ENCODE measurements around the gene ZDHHC14.
A peak's percentile ranks its signal among the peaks of the same experiment; 100 is the strongest.

Gene ZDHHC14

DNA sequence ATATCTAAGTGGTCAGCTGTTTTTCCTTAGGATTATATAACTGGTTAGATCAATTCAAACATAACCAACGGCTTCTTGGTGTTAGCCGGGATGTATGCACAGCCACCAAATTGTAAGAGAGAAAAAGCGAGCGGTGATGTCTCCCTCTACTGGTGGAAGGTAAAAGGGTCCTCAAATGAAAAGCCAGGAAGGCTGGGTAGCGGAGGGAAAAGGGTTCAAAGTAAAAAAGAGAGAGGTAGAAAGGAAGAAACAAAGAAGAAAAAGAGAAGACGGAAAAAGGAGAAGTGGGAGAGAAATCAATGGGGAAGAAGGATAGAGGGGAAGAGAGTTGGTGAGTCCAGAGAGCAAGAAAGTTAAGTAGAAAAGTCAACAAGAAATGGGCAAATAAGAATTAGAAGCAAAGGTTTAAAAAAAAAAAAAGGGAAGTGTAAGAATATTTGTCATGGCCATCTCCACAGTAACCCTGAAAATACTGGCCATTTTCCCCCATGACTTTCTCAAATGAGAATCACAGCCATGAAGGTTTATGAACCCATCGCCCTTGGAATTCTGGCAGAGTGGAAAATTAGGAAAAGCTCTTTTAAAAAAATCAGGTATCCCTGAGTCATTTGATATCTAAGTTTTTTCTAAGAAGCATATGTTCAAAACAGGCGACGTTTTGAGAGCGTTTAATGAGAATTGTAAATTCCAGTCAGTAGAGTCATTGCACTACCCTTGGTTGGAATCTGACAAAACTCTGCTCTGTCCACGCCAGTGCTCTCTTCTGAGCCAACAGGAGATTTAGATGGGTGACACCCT, 286.4 kb downstream of the ZDHHC14 start:
- peak; percentile 51 for DNase-seq (ENCODE audit: low read depth)

DNA sequence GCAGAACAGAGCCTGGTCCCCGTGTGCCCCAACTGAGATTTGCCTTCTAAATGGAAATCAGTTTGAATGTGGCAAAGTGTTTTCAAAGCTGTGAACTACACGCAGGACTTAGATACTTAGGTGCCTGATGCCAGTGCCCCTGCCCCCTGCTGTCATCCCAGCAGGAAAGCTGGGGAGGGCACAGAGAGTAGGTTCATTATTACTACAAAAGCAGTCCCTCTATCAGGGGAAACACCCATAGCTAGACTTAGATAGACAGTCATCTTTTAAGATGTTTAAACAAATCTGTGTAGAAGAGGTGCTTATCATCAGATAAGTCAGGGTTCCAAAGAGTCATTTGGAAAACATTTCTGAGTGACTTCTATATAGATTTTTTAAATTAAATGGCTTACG, 287.0 kb downstream of the ZDHHC14 start:
- no peak for DNase-seq (ENCODE audit: low read depth)

DNA sequence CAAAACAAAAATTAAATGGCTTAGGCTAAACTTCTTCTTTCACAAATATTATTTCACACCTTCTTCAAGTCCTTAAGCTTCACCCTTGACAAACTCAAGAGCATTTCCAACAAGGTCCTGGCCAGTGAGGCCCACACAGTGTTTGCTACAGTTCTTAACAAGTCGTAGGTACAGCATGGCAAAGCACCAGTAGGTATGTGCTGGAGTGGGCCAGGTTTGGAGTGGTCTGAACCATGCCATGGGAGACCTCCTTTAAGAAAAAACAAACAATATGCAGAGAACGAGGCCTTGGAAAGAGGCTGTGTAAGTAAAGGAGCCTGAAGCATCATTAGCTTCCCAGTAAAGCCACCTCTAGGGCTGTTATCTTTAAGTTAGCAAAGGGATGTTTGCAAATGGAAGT, 287.7 kb downstream of the ZDHHC14 start:
- no peak for DNase-seq (ENCODE audit: low read depth)

DNA sequence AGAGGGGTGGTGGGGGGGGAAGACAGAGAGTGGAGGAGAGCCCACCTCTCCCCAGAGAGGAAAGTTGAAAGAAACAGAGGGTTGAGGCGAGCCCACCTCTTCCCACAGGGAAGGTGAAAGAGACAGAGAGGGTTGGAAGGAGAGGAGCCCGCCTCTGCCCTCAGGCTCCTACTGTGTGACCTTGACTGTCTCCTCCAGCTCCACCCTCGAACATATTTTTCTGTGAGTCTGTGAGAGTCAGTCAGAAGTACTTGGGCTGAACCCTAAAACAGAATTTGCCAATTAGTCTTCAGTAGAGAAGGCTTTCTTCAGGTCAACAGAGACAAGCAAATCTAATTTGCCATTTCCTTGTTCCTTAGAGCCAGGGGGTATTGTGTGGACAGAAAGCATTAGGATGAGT, 288.3 kb downstream of the ZDHHC14 start:
- no peak for DNase-seq (ENCODE audit: low read depth)

DNA sequence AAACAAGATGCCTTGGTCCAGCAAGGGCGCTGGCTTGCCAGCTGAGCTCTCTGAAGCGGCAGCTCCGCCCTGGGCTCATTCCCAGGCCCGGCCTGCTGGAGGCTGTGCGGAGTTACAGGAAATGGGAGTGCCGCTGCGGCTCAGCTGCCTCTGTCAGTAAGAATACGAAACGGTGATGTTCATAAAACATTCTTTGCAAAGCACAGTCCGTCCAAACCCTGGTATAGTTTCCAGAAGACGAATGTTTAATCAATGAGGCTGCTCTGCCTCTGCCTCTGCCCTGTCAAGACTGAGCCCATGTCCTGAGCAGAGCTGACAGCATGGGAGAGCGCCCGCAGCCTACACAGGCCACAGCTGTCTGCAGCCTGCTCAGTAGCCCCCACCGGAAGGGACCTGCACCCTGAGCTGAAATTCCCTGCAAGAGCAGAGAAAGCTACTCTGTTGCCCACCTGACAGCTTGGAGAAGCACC, 288.8 kb downstream of the ZDHHC14 start:
- peak; percentile 89 for DNase-seq (ENCODE audit: low read depth)

DNA sequence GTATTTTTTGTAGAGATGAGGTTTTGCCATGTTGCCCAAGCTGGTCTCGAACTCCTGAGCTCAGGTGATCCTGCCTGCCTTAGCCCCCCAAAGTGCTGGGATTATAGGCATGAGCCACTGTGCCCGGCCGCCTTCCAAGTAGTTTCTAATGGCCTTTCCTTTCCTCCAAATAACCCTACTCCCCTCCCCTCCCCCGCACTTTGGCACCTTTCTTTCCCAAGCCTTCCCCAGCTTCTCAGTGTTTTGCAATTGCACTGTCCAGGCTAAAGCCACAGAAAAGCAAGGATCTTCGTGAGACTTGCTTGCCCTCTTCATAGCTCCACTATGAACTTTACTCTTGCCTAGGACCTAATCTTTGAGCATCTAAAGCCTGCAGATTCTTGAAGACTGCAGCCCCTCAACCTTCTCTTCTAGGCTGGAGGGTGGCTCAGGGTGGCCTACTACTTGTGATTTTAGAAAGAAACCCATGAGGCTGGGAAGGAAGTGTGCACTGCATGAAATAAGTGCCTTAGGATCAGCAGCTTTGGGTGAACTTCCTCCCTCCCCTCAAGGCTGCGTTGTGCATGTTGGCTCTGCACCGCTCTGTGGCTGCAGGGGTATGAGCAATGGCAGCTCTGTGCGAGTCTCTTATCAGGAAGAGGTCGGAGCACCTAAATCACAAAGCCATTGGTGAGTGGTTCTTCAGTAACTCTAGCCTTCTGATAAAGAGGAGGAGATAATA, 289.6 kb downstream of the ZDHHC14 start:
- DNase-seq (ENCODE audit: low read depth) = peak; percentile 23

DNA sequence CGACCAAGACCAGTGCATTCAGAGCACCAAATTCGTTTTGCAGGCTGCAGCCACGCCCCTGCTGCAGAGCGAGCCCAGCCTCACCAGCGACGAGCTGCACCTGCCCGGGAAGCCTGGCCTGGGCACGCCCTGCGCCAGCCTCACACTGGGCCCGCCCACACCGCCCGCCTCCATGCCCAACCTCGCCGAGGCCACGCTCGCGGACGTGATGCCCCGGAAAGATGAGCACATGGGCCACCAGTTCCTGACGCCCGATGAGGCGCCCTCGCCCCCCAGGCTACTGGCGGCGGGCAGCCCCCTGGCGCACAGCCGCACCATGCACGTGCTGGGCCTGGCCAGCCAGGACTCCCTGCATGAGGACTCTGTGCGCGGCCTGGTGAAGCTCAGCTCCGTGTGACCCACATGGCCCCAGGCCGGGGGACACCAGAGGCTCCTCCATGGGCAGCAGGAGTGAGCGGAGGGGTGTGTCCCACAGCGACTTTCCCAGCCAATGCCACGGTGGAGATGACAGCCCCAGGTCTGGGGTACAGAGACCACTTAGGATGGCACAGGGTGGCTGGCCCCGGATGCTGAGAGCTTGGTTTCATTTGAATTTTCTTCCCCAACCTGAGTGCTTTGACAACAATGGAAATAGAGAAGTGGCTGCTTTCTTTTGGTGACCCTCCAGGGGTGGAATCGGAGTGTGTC, 291.9 kb downstream of the ZDHHC14 start:
- DNase-seq (ENCODE audit: low read depth) = no peak

DNA sequence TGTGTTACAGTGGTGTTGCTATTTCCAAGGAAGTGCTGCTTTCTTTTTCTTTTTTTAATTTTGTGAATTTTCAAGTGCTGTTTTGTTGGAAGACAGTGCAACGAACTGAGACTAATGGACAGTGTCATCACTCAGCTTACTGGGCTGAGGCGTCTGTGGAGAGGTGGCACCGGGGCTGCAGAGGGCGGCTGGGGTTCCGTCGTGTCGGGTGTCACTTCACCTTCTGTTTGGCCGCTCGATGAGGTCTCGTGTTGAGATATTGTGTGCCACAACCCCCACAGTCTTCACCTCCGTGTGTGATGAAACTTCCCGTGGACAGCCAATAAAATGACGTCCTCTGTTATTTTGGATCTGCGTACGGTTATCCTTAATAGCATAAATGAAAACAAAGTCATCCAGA, 292.6 kb downstream of the ZDHHC14 start:
- DNase-seq (ENCODE audit: low read depth) = no peak

DNA sequence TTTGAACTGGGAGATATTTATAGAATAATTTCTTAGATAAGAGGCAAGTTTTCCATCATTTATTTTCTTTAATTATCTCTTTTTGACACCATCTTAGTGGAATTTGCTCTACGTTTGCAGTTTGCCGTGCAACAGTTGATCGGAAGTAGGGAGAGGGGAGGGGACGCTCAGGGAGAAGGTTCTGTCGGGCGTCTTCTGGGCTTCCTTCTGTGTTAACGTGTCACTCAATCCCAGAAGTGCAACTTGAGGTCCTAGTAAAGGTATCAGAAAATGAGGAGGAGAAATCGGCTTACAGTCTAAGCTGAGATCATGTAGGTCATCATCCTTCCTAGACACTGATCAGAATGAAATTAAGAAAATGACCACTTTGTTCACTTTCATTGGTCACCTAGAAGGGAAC, 293.1 kb downstream of the ZDHHC14 start:
- DNase-seq (ENCODE audit: low read depth) = no peak

DNA sequence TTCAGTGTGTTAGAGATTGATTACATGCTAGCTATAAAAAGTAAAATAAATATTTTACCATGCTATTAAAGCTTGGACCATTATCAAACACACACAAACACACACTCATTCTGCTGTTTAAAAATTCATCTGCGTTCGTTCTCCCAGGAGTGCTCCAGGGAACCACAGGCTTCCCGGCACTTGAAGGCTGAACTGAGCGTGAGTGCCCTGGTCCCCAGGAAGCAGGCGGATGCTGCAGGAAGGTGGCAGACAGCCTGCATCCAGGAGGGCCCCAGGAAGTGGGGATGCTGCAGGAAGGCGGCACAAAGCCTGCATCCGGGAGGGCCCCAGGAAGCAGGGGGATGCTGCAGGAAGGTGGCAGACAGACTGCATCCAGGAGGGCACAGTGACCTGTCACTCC, 294.8 kb downstream of the ZDHHC14 start:
- no peak for DNase-seq (ENCODE audit: low read depth)

DNA sequence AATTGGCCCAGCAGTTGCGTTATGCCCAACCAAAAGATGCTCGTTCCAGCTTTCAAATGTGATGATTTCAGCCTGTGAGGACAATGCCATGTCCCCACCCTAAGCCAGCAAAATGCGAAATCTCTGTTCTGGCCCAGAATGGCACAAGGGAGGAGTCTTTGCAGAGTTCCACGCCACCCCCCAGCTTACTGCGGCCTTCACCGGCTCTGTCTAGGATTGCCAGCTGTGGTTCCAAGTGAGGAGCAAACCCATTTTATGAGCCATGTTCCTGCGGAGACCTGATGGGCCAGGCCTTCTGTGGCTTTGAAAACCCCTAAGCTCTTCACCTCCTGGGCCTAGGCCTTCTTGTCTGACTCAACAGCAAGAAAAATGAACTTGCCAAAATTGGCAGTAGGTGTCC, 295.3 kb downstream of the ZDHHC14 start:
- DNase-seq (ENCODE audit: low read depth) = no peak

DNA sequence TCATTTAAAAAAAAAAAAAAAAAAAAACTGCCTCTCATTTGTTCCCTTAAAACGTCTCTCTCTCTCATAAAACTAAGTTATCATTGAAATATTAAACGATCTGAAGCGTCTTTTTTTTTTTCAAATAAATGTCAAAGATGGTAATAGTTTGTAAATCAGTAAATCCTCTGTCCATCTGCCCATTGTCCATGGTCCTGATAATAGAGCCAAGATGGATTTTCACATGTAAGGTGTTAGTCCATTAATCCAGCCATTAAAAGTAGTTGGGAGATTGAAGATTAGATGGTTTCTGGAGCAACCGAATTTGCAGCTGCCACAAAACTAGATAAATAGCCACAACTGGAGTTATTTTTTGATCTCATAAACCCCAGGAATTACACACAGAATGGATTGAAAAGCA, 296.2 kb downstream of the ZDHHC14 start:
- DNase-seq (ENCODE audit: low read depth) = no peak

DNA sequence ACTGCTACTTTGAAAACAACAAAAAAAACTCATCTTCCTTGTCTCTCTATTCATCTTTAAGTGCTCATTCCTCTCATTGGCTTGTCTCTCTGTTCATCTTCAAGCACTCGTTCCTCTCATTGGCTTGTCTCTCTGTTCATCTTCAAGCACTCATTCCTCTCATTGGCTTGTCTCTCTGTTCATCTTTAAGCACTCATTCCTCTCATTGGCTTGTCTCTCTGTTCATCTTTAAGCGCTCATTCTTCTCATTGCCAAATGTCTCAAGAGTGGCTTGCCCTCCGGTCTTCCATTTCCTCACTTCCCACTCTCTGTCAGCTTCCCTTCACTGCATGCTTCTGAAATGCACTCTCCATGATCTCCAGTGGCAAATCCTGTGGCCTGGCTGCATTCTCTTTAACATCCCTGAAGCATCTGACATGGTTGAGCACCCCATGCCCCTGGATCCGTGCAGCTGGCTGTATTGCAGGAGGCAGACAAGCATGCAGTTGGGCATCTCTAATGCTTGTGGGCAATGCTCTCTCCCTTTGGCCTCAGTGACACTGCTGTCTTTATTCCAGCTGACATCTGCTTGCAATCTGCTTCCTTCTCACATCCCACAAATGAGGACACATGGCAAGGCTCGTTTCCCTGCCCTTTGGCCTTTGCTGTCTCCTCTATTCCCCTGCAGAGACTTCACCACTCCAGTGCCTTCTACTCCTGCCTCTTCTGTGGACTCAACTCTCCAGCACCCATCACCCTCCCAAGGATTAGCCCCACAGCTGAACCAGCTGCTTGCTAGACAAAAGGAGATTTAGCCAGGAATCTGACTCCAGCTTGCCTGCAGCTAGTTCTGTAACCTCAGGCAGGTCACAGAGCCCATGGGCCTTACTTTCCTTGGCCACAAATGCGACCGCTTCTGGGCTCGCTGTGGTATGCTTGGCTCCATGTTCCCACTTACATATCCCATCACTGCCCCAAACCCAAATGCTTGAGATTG, 298.9 kb downstream of the ZDHHC14 start:
- DNase-seq (ENCODE audit: low read depth) = peak; percentile 52

DNA sequence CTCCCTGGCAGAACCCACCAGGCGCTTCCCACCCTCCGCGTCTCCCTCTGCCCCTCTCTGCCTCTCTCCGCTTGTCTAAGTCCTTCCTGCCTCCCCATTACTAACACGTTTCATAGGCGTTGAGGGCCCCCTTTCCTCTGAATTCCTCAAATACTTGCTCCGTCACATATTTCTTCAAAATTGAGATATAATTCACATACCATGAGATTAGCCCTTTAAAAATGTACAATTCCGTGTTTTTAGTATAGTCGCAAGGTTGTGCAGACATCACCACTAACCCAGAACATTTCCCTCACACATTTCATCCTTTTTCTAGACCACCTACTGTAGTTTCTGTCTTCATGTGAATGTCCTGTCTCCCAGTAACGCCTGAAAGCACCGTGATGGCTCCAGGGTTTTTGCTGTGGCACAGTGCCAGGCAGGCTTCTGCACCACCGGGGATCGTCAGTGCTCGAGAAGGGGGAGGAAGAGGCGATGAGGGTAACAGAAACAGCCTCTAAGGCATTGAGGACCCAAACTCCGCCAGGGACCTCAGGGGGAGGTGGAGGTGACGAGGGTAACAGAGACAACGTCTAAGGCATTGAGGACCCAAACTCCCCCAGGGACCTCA, 300.2 kb downstream of the ZDHHC14 start:
- DNase-seq (ENCODE audit: low read depth) = no peak

DNA sequence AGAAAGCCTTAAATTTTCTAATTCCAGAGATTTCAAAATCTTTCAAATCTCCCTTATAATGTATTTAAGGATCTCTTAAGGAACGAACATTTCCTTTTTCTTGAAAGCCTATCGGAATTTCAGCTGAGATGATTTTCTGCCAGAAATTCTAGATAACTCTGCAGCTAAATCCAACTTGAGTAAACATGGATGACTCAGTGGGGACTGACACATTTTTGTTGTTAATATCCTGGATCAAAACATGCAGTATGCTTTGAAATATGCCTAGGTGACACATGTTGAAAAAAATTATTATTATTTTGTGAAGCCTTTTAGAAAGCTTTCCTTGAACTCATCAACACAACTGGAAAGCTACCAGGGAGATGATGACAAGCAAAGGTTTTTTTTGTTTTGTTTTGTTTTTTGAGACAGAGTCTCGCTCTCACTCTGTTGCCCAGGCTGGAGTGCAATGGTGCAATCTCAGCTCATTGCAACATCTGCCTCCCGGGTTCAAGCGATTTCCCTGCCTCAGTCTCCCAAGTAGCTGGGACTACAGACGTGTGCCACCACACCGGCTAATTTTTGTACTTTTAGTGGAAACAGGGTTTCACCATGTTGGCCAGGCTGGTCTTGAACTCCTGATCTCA, 302.0 kb downstream of the ZDHHC14 start:
- peak; percentile 63 for DNase-seq (ENCODE audit: low read depth)

DNA sequence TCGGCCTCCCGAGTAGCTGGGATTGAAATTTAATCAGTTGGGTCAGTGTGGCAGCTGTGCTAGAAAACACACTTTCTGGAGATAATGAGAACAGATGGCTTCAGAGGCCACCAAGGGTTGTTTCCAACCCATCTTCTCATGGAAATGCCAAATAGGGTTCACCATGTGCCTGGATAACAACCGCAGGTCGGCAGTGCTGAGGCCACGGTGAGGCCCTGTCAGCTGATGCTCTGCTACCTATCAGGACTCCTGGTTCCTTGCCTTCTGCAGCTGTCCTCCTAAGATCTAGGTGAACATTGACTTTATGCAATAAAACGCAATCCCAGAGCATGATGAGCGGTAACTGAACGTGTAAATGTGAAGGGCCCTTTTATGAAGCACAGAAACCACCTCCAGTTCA, 302.7 kb downstream of the ZDHHC14 start:
- no peak for DNase-seq (ENCODE audit: low read depth)

DNA sequence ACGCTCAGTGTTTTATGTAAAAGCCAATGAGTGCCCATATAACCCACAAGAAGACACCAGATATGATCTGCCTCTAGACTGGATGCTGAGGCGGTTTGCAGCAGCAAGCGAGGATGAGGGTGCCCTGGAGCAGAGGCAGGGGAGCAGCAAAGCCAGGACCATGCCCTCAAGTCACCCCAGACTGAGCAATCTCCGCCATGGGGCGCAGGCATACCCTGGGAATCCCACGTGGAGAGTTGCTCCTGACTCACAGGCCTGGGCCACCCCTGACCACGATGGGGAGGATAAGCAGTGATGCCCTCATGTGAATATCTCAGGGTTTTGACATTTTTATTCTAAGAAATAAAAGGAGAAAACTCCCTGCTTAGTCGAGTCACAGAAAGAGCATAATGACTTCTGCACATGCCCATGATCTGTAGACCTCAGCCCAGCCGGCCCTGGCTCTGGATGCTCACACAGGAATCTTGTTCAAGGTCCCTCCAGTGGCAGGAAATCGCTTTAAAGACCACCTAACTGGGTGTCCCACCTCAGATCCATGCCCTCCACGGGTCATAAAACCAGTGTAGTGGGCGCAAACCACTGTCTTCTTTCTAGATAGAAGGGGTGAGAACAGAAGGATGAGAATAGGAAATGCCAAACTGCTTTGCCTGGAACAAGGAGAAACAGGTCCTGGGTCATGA, 303.8 kb downstream of the ZDHHC14 start:
- no peak for DNase-seq (ENCODE audit: low read depth)

DNA sequence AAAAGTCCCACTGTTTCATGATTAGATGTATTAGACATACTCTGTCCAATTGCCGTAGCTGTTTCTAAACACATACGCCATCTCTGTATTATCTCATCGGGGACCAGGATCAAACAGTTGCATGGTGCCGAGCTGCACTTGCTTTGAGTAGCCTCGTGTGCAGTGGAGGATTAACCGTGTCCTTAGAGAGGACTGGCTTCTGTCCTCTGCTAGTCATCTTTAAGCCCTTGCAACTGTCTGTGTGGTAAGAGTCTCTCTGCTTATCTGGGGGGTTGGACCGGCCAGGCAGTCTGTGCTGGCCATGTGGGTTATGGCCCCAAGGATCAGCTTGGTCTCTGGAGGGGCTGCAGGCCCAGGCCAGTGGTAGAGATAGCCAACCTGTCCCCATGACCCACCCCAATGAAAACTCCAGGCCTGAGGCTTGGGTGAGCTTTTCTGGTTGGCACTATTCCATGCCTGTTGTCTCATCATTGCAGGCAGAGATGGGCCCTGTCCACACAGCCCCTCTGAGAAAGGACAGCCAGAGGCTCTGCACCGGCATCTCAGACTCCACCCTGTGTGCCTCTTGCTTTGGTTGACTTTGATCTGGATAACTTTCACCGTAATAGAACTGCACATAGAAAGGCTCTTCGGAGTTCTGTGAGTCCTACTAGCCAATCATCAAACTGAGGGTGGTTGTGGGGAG, 304.7 kb downstream of the ZDHHC14 start:
- DNase-seq (ENCODE audit: low read depth) = no peak

DNA sequence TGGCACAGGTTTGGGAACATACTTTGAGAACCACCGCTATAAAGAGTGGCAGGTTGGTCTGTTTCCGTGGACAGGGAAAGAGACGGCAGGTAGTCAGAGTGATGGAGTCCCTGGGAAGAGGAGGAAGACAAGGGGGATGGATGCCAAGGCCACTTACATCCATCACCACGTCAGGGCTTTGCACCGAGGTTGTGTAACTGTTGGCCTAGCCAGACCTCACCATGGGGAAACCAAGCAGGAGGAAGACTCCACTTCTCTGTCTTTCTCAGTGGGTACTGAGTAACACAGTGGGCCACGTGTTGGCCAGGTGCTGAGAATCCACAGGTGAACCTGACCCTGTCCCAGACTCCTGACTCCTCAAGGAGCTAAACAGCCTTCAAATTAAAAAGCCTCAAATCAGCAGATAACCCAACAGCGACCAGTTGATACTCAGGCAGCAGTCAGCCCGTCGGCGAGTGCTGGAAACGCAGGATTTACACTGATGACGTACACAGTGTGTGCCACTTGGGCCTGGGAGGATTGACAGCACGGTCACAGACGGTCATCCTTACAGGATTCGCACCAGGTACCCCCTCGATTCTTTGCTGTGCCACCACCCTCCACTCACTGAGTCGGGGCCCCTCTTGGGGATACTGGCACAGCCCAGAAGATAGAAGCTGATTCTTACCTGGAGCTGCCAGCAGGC, 307.4 kb downstream of the ZDHHC14 start:
- DNase-seq (ENCODE audit: low read depth) = no peak
